Measurements from ENCODE around the gene KIRREL3. TPM values are rescaled to one million over a fixed set of nuclear protein-coding genes. Genes with fewer than 3 reads are reported as not detected.

The KIRREL3 gene
- total RNA-seq, 1 donor from 2014 or later, result 0.82 TPM

GRCh38 chr11:126498281-126498680 lies 502.3 kb downstream of the KIRREL3 start:
- no peak for DNase-seq (ENCODE audit: low read depth, low spot score)
- Mint-ChIP-seq H3K27ac (ENCODE audit: unreplicated experiment) (no peak overlapping the region), H3K36me3 (ENCODE audit: low read depth) (no peaks in the 10 kb centered on the region), H3K4me3 (no peak overlapping the region), H3K4me1 (peaks cover 5% of the 10 kb centered on the region), H3K27me3 (ENCODE audit: low read depth) (no peaks in the 10 kb centered on the region), H3K9me3 (no peaks in the 10 kb centered on the region)
- TF ChIP-seq CTCF (conservative IDR thresholded peaks at IDR 0.05), result no peak

- H3K4me1 Mint-ChIP-seq, result peaks cover 5% of the 10 kb centered on the region
- no peak overlapping the region for H3K4me3 Mint-ChIP-seq
- no peak for TF ChIP-seq CTCF (conservative IDR thresholded peaks at IDR 0.05)
- H3K27ac Mint-ChIP-seq (ENCODE audit: unreplicated experiment), result no peak overlapping the region
- no peaks in the 10 kb centered on the region for H3K27me3 Mint-ChIP-seq (ENCODE audit: low read depth)
- DNase-seq (ENCODE audit: low read depth, low spot score), result no peak
- H3K9me3 Mint-ChIP-seq, result no peaks in the 10 kb centered on the region
- H3K36me3 Mint-ChIP-seq (ENCODE audit: low read depth), result no peaks in the 10 kb centered on the region
These were observed 502.9 kb downstream of the KIRREL3 start for GRCh38 chr11:126497581-126498122.

- H3K4me3 Mint-ChIP-seq, result no peak overlapping the region
- peaks cover 5% of the 10 kb centered on the region for H3K4me1 Mint-ChIP-seq
- peak overlapping the region; percentile 88 for H3K27ac Mint-ChIP-seq (ENCODE audit: unreplicated experiment)
- DNase-seq (ENCODE audit: low read depth, low spot score), result no peak
- TF ChIP-seq CTCF (conservative IDR thresholded peaks at IDR 0.05), result no peak
- no peaks in the 10 kb centered on the region for H3K36me3 Mint-ChIP-seq (ENCODE audit: low read depth)
- no peaks in the 10 kb centered on the region for H3K9me3 Mint-ChIP-seq
- no peaks in the 10 kb centered on the region for H3K27me3 Mint-ChIP-seq (ENCODE audit: low read depth)
These were observed 503.8 kb downstream of the KIRREL3 start for GRCh38 chr11:126496576-126497337.

GRCh38 chr11:126495281-126496220 lies 505.0 kb downstream of the KIRREL3 start:
- Mint-ChIP-seq H3K9me3 (no peaks in the 10 kb centered on the region), H3K4me1 (peaks cover 7% of the 10 kb centered on the region), H3K27me3 (ENCODE audit: low read depth) (no peaks in the 10 kb centered on the region), H3K4me3 (no peak overlapping the region), H3K36me3 (ENCODE audit: low read depth) (no peaks in the 10 kb centered on the region), H3K27ac (ENCODE audit: unreplicated experiment) (peak overlapping the region; percentile 75)
- no peak for DNase-seq (ENCODE audit: low read depth, low spot score)
- no peak for TF ChIP-seq CTCF (conservative IDR thresholded peaks at IDR 0.05)

- Mint-ChIP-seq H3K4me1 (peaks cover 11% of the 10 kb centered on the region), H3K36me3 (ENCODE audit: low read depth) (no peaks in the 10 kb centered on the region), H3K4me3 (no peak overlapping the region), H3K9me3 (no peaks in the 10 kb centered on the region), H3K27me3 (ENCODE audit: low read depth) (no peaks in the 10 kb centered on the region), H3K27ac (ENCODE audit: unreplicated experiment) (no peak overlapping the region)
- TF ChIP-seq CTCF (conservative IDR thresholded peaks at IDR 0.05), result no peak
- DNase-seq (ENCODE audit: low read depth, low spot score), result no peak
These were observed 505.7 kb downstream of the KIRREL3 start for GRCh38 chr11:126494831-126495230.

All from neural crest cell (in vitro differentiated cells).